IPS-18a (cell line): Measurements from ENCODE around the gene S100A2.
"Not testable (repeated sequence)": the region's sequence is repeated elsewhere in the genome, so short reads cannot be mapped to it uniquely, and the experiment has no call there.

Experiments
- H3K27ac ChIP-seq: one replicate; pipeline ENCODE4 v1.5.1; 2013; ENCODE audit warnings: low read length
- H3K27me3 ChIP-seq: one replicate; pipeline ENCODE4 v1.6.1; 2013; ENCODE audit warnings: mild to moderate bottlenecking, low read length; ENCODE audit not compliant: control insufficient read depth, insufficient read depth
- H3K36me3 ChIP-seq: one replicate; pipeline ENCODE4 v1.6.1; 2013; ENCODE audit warnings: low read depth, low read length; ENCODE audit not compliant: control insufficient read depth
- H3K4me1 ChIP-seq: one replicate; pipeline ENCODE4 v1.6.1; 2013; ENCODE audit warnings: low read depth, low read length; ENCODE audit not compliant: control insufficient read depth
- H3K4me3 ChIP-seq: one replicate; pipeline ENCODE4 v1.5.1; 2013; ENCODE audit warnings: low read length
- H3K9ac ChIP-seq: one replicate; pipeline ENCODE4 v1.6.1; 2013; ENCODE audit warnings: mild to moderate bottlenecking, low read length, moderate library complexity
- H3K9me3 ChIP-seq: one replicate; pipeline ENCODE4 v1.6.1; 2013; ENCODE audit warnings: low read depth, low read length; ENCODE audit not compliant: control insufficient read depth

The S100A2 gene

DNA sequence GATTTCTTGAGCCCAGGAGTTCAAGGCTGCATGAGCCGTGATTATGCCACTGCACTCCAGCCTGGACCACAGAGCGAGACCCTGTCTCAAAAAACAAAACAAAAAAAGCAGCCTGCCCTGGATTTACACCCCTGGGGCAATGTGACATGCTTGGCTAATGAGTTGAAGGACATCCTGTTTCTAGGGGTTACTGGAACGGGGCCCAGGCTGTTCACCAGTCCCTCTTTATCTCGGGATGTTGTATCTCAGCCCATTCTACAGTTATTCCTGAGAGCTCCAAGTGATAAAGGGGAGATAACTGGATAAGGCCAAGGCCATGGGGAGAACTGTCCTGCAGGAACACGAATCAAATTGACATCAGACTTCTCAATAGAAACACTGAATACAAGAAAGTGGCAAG lies 21.7 kb upstream of the S100A2 start:
- H3K4me1 ChIP-seq, result no peaks in the 10 kb centered on the region
- H3K4me3 ChIP-seq, result no peak overlapping the region
- H3K27me3 ChIP-seq, result no peaks in the 10 kb centered on the region
- H3K36me3 ChIP-seq, result no peaks in the 10 kb centered on the region
- no peak overlapping the region for H3K27ac ChIP-seq
- no peak overlapping the region for H3K9ac ChIP-seq
- no peaks in the 10 kb centered on the region for H3K9me3 ChIP-seq

GRCh38 chr1:153586347-153586746 lies 20.7 kb upstream of the S100A2 start:
- H3K9me3 ChIP-seq, result no peaks in the 10 kb centered on the region
- no peaks in the 10 kb centered on the region for H3K27me3 ChIP-seq
- H3K4me3 ChIP-seq, result no peak overlapping the region
- H3K27ac ChIP-seq, result no peak overlapping the region
- no peak overlapping the region for H3K9ac ChIP-seq
- no peaks in the 10 kb centered on the region for H3K36me3 ChIP-seq
- no peaks in the 10 kb centered on the region for H3K4me1 ChIP-seq

- H3K27ac ChIP-seq, result no peak overlapping the region
Observed at GRCh38 chr1:153585006-153585405, 19.4 kb upstream of the S100A2 start.

DNA sequence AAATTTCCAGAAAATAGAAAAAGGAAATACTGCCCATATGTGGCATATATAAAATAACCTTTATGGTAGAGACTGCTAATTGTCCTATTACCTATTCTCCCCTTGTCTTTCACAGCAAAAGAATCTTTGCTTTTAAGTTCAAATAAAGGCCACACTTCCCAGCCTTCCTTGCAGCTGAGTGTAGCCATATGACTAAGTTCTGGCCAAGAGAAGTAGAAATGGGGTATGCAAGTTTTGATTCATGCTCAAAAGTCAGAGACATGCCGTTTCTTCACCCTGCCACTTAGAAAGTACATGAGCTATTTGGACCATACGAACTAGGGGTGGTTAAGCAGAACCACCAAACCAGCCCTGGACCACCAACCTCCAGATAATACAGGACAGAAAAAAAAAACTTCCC lies 18.3 kb upstream of the S100A2 start:
- no peaks in the 10 kb centered on the region for H3K27me3 ChIP-seq
- no peaks in the 10 kb centered on the region for H3K9me3 ChIP-seq
- H3K9ac ChIP-seq, result no peak overlapping the region
- no peaks in the 10 kb centered on the region for H3K36me3 ChIP-seq
- no peaks in the 10 kb centered on the region for H3K4me1 ChIP-seq
- H3K27ac ChIP-seq, result no peak overlapping the region
- no peak overlapping the region for H3K4me3 ChIP-seq

More at GRCh38 chr1:153585006-153585405, 19.4 kb upstream of the S100A2 start:
- Histone ChIP-seq H3K27me3 (no peaks in the 10 kb centered on the region), H3K9ac (no peak overlapping the region), H3K4me1 (no peaks in the 10 kb centered on the region), H3K4me3 (no peak overlapping the region), H3K9me3 (no peaks in the 10 kb centered on the region), H3K36me3 (no peaks in the 10 kb centered on the region)

- H3K27ac ChIP-seq, H3K27me3 ChIP-seq, H3K4me1 ChIP-seq, H3K9me3 ChIP-seq, H3K4me3 ChIP-seq, H3K36me3 ChIP-seq, H3K9ac ChIP-seq: not testable (repeated sequence)
Observed at GRCh38 chr1:153583514-153583913, 17.9 kb upstream of the S100A2 start.

DNA sequence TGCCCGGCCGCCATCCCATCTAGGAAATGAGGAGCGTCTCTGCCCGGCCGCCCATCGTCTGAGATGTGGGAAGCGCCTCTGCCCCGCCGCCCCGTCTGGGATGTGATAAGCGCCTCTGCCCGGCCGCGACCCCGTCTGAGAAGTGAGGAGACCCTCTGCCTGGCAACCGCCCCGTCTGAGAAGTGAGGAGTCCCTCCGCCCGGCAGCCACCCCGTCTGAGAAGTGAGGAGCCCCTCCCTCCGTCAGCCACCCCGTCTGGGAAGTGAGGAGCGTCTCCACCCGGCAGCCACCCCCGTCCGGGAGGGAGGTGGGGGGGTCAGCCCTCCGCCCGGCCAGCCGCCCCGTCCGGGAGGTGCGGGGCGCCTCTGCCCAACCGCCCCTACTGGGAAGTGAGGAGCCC lies 17.2 kb upstream of the S100A2 start:
- H3K9me3 ChIP-seq, H3K9ac ChIP-seq, H3K4me1 ChIP-seq, H3K4me3 ChIP-seq, H3K36me3 ChIP-seq, H3K27ac ChIP-seq, H3K27me3 ChIP-seq: not testable (repeated sequence)

- H3K9ac ChIP-seq, result no peak overlapping the region
- no peaks in the 10 kb centered on the region for H3K27me3 ChIP-seq
- H3K4me3 ChIP-seq, result no peak overlapping the region
- no peaks in the 10 kb centered on the region for H3K9me3 ChIP-seq
- H3K36me3 ChIP-seq, result no peaks in the 10 kb centered on the region
- no peaks in the 10 kb centered on the region for H3K4me1 ChIP-seq
- no peak overlapping the region for H3K27ac ChIP-seq
Observed at GRCh38 chr1:153578936-153579335, 13.3 kb upstream of the S100A2 start.

DNA sequence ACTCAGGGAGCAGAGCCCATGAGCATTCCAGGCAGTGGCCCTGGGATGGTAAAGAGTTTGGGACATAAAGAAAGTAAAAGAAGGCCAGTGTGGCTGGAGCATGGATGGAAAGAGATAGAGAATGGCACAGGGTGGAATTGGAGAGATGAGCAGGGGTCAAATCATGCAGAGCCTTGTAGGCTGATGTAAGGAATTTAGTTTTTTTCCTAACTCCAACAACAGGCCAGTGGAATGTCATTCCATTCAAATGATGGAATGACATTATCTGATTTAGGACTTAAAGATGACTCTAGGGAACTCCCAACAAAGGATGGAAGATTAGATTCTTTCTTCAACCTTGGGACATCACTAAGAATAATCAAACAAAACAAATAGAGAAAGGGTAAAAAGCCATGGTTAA lies 12.8 kb upstream of the S100A2 start:
- no peaks in the 10 kb centered on the region for H3K4me1 ChIP-seq
- H3K27ac ChIP-seq, result no peak overlapping the region
- H3K9ac ChIP-seq, result no peak overlapping the region
- H3K9me3 ChIP-seq, result no peaks in the 10 kb centered on the region
- no peaks in the 10 kb centered on the region for H3K36me3 ChIP-seq
- H3K27me3 ChIP-seq, result no peaks in the 10 kb centered on the region
- no peak overlapping the region for H3K4me3 ChIP-seq

GRCh38 chr1:153577624-153578051 lies 12.0 kb upstream of the S100A2 start:
- no peaks in the 10 kb centered on the region for H3K27me3 ChIP-seq
- no peaks in the 10 kb centered on the region for H3K9me3 ChIP-seq
- no peaks in the 10 kb centered on the region for H3K36me3 ChIP-seq
- no peak overlapping the region for H3K4me3 ChIP-seq
- no peaks in the 10 kb centered on the region for H3K4me1 ChIP-seq
- no peak overlapping the region for H3K27ac ChIP-seq
- no peak overlapping the region for H3K9ac ChIP-seq

DNA sequence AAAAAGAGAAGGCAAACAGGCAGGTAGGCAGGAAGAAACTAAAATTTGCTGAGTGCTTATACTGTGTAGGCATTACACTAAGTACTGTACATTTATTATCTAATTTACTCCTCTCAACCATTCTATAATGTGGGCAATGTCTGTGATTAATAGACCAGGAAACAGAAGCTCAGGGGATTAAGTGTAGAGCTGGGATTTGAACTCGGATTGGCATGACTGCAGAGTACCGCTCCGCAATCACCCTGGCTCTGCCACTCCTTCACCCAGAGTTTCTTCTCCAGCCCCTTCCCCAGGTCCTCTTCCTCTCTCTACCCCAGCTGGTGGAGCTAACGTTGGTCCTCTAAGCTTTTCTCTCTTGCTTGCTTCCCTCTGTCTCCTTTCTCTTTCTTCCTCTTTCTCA lies 11.5 kb upstream of the S100A2 start:
- Histone ChIP-seq H3K4me1 (no peaks in the 10 kb centered on the region), H3K27ac (no peak overlapping the region), H3K9ac (no peak overlapping the region), H3K4me3 (no peak overlapping the region), H3K36me3 (no peaks in the 10 kb centered on the region), H3K27me3 (no peaks in the 10 kb centered on the region), H3K9me3 (no peaks in the 10 kb centered on the region)

- not testable (repeated sequence) for H3K36me3 ChIP-seq, H3K9me3 ChIP-seq, H3K27ac ChIP-seq, H3K4me3 ChIP-seq, H3K4me1 ChIP-seq, H3K9ac ChIP-seq, H3K27me3 ChIP-seq
Observed at GRCh38 chr1:153575497-153575896, 9.9 kb upstream of the S100A2 start.

- not testable (repeated sequence) for H3K36me3 ChIP-seq, H3K4me3 ChIP-seq, H3K4me1 ChIP-seq, H3K27ac ChIP-seq, H3K9ac ChIP-seq, H3K9me3 ChIP-seq, H3K27me3 ChIP-seq
Observed at GRCh38 chr1:153575081-153575491, 9.4 kb upstream of the S100A2 start.
